GM12878 (cell line): Measurements from ENCODE around the gene ANO2. TPM values are rescaled to one million over a fixed set of nuclear protein-coding genes. Genes with fewer than 3 reads are reported as not detected.

ENCODE experiments used
- ATAC-seq: fragments of 200-7000 bp; cut with Tn5 transposase; 3 replicates; pipeline ENCODE4 v1.9.1; 2020; ENCODE audit warnings: mild to moderate bottlenecking, moderate library complexity
- BruUV-seq: library from RNA; stranded (reverse); fragments of 400-500 nt; replicated peaks from 2 replicates; lab custom pipeline; 2021; lab: Mats Ljungman, UMichigan
- CTCF ChIA-PET: fragments of 300-600 bp; sonication (Branson Sonifier 250); formaldehyde crosslinking; extraction: SDS; loops from one replicate; lab custom pipeline; 2021; ENCODE audit warnings: inconsistent platforms; lab: Yijun Ruan, JAX
- POLR2A ChIA-PET: fragments of 350-600 bp; formaldehyde crosslinking; extraction: SDS; loops from one replicate; lab custom pipeline; 2021; ENCODE audit warnings: inconsistent platforms; lab: Charles Lee
- RAD21 ChIA-PET: fragments of 300-600 bp; sonication (Branson Sonifier 250); formaldehyde crosslinking; loops from one replicate; lab custom pipeline; 2023; ENCODE audit warnings: antibody characterized with exemption; ENCODE audit not compliant: unreplicated experiment; lab: Charles Lee
- SMC1A ChIA-PET: fragments of 300-600 bp; sonication (Branson Sonifier 250); formaldehyde crosslinking; loops from one replicate; lab custom pipeline; 2023; ENCODE audit not compliant: unreplicated experiment, uncharacterized antibody; lab: Charles Lee
- DNase-seq: peaks from one replicate; pipeline ENCODE4 v3.0.0-alpha.2; 2011; ENCODE audit warnings: low read depth, low spot score
- FAIRE-seq: peaks from 3 replicates; lab custom pipeline; 2011; peaks lifted over from hg19 to GRCh38; lab: Jason Lieb, UNC
- H2AFZ ChIP-seq: 2 replicates; pipeline ENCODE4 v1.6.0; 2011; ENCODE audit warnings: low read depth, low read length, control low read depth; ENCODE audit not compliant: control insufficient read depth
- H3K27ac ChIP-seq: 2 replicates; pipeline ENCODE4 v1.5.1; 2011; ENCODE audit warnings: control low read depth; ENCODE audit not compliant: control insufficient read depth, insufficient read depth
- H3K27me3 ChIP-seq, 2 experiments: replicated peaks in 1 of 2; 2 replicates each; pipeline versions ENCODE4 v1.6.0 to v1.6.1; 2011; ENCODE audit warnings: low read length in 1 of 2; ENCODE audit not compliant: control insufficient read depth in 2 of 2, insufficient read depth in 2 of 2
- H3K36me3 ChIP-seq, 2 experiments: 2 replicates each; pipeline ENCODE4 v1.5.1; 2011; ENCODE audit warnings: low read length in 1 of 2; ENCODE audit not compliant: control insufficient read depth in 2 of 2, insufficient read depth in 2 of 2
- H3K4me1 ChIP-seq: 2 replicates; pipeline ENCODE4 v1.6.1; 2011; ENCODE audit warnings: mild to moderate bottlenecking, low read length, moderate library complexity, mixed read lengths; ENCODE audit not compliant: control insufficient read depth, insufficient read depth
- H3K4me2 ChIP-seq: 2 replicates; pipeline ENCODE4 v1.6.0; 2011; ENCODE audit warnings: control low read depth; ENCODE audit not compliant: control insufficient read depth, insufficient read depth
- H3K4me3 ChIP-seq: fragments of 200-600 bp; sonication (generic); 2 replicates; pipeline ENCODE4 v1.5.1; 2016
- H3K79me2 ChIP-seq: 2 replicates; pipeline ENCODE4 v1.6.0; 2011; ENCODE audit warnings: low read length; ENCODE audit not compliant: control insufficient read depth, insufficient read depth
- H3K9ac ChIP-seq: 2 replicates; pipeline ENCODE4 v1.8.0; 2011; ENCODE audit warnings: low read length, control low read depth, mixed read lengths; ENCODE audit not compliant: control insufficient read depth, insufficient read depth
- H3K9me3 ChIP-seq: replicated peaks from 3 replicates; pipeline ENCODE4 v1.5.1; 2011; ENCODE audit warnings: mild to moderate bottlenecking, low read length; ENCODE audit not compliant: control insufficient read depth, insufficient read depth
- H4K20me1 ChIP-seq: 2 replicates; pipeline ENCODE4 v1.6.0; 2011; ENCODE audit not compliant: control insufficient read depth, insufficient read depth
- BCLAF1 ChIP-seq: fragments of 450-650 bp; IDR thresholded peaks from 2 replicates; pipeline ENCODE4 v1.6.1; 2017; ENCODE audit warnings: antibody characterized with exemption, mild to moderate bottlenecking, moderate library complexity
- CHD1 ChIP-seq: IDR thresholded peaks from 2 replicates; pipeline ENCODE4 v1.6.1; 2012; ENCODE audit warnings: low read depth, low read length, improper control_type of control experiment
- EGR1 ChIP-seq, 2 experiments: IDR thresholded peaks; 1 replicate in 1 of 2; 2 replicates in 1 of 2; pipeline ENCODE4 v1.6.1; 2011 to 2012; ENCODE audit warnings: low read depth in 2 of 2, low read length in 2 of 2, borderline replicate concordance in 1 of 2, mild to moderate bottlenecking in 1 of 2, moderate library complexity in 1 of 2
- HCFC1 ChIP-seq: fragments of 150-350 bp; IDR thresholded peaks from 2 replicates; pipeline ENCODE4 v1.6.1; 2014; ENCODE audit warnings: low read length
- MXI1 ChIP-seq: fragments of 150-350 bp; IDR thresholded peaks from 2 replicates; pipeline ENCODE4 v1.6.1; 2011; ENCODE audit warnings: low read depth, mild to moderate bottlenecking, inconsistent platforms, low read length, improper control_type of control experiment
- YY1 ChIP-seq: IDR thresholded peaks from 2 replicates; pipeline ENCODE4 v1.6.1; 2011; ENCODE audit warnings: low read depth, mild to moderate bottlenecking, low read length
- ZNF384 ChIP-seq: IDR thresholded peaks from 2 replicates; pipeline ENCODE4 v1.6.1; 2012; ENCODE audit warnings: low read depth, mild to moderate bottlenecking, low read length, improper control_type of control experiment, borderline replicate concordance
- WGBS: methylation state at CpG from one replicate; pipeline ENCODE4 v1.1.6; 2016; ENCODE audit warnings: low lambda C conversion rate; ENCODE audit not compliant: insufficient replicate concordance, insufficient coverage; ENCODE audit errors: missing lambda C conversion rate; 5-methylcytosine and 5-hydroxymethylcytosine counted together
- in situ Hi-C: fragments of 300-500 bp; cut with MboI; formaldehyde crosslinking; loops from 9 replicates; pipeline ENCODE4 v1.14.3; 2018; ENCODE audit warnings: mixed read lengths
- intact Hi-C: fragments of 100-400 bp; cut with micrococcal nuclease; formaldehyde crosslinking; loops from one replicate; pipeline ENCODE4 v1.14.2; 2022; ENCODE audit not compliant: unreplicated experiment
- polyA plus RNA-seq, 11 experiments: library from polyadenylated mRNA; depleted of rRNA in 4 of 11; unstranded in 6 of 11; stranded (reverse) in 5 of 11; fragments of >200 nt; fragmentation: Nextera tagmentation in 4 of 11; fragmentation: Illumina TruSeq in 1 of 11; extraction: Ambion mirVana in 4 of 11; extraction: Trizol in 1 of 11; gene quantifications; 1 replicate in 1 of 11; 2 replicates in 10 of 11; pipeline versions ENCODE4 v1.2.1 to v1.2.3, GENCODE V29; 2011 to 2016; ENCODE audit warnings: inconsistent platforms in 2 of 11, missing spikeins in 2 of 11, low read depth in 1 of 11
- total RNA-seq, 4 experiments: library from RNA; depleted of rRNA in 3 of 4; stranded (reverse); fragments of >200 nt in 3 of 4; fragmentation: Illumina TruSeq in 1 of 4; extraction: Trizol in 1 of 4; gene quantifications; 2 replicates each; pipeline versions ENCODE4 v1.2.1 to v1.2.3, GENCODE V29; 2013 to 2021

ANO2 gene
- total and polyA plus RNA-seq, 10 of the 15 experiments (the other 5 are each of a cell fraction or from before 2014, with no cell fraction given) = not detected

GRCh38 chr12:5924342-5924741 is 20.7 kb downstream of the ANO2 start:
- ChIA-PET SMC1A (no interaction called here), CTCF (no interaction called here)
- 42% methylated on average over 7 of the region's 7 CpGs for WGBS

More at GRCh38 chr12:5924342-5924741, 20.7 kb downstream of the ANO2 start:
- Histone ChIP-seq H3K9ac (no peak overlapping the region), H3K4me1 (no peaks in the 10 kb centered on the region), H3K79me2 (no peaks in the 10 kb centered on the region), H3K9me3 (no peaks in the 10 kb centered on the region), H3K27me3 (peaks cover 0 to 6% of the 10 kb centered on the region in 2 experiments; a peak in 2 of 4 replicates), H3K27ac (no peak overlapping the region), H3K4me2 (no peak overlapping the region), H2AFZ (no peak overlapping the region), H4K20me1 (no peaks in the 10 kb centered on the region), H3K36me3 (no peaks in the 10 kb centered on the region), H3K4me3 (no peak overlapping the region)
- intact Hi-C loops (no loop called here), in situ Hi-C loops (no loop called here)
- no peak for TF ChIP-seq HCFC1
- no peak for TF ChIP-seq EGR1 (IDR thresholded peaks at IDR 0.05; ENCODE audit: borderline replicate concordance in 1 of 2, low read depth in 2 of 2, low read length in 2 of 2)
- no peak for TF ChIP-seq YY1
- TF ChIP-seq MXI1 = no peak
- no peak for TF ChIP-seq CHD1
- TF ChIP-seq ZNF384 = no peak
- TF ChIP-seq BCLAF1 = no peak
- DNase-seq (no peak), FAIRE-seq (no peak), ATAC-seq (no peak)
- POLR2A ChIA-PET = no interaction called here
- BruUV-seq = no TSS peak
- RAD21 ChIA-PET = no interaction called here
